HEK293 (cell line): ENCODE measurements around the gene ENO2.
A peak's percentile ranks its signal among the peaks of the same experiment; 100 is the strongest.

ENCODE experiments used
- FEZF1 ChIP-seq: fragments of 450-650 bp; formaldehyde crosslinking; IDR thresholded peaks from 2 replicates; pipeline ENCODE4 v1.5.1; 2016; ENCODE audit warnings: missing biosample characterization, missing genetic modification characterization
- IKZF3 ChIP-seq: fragments of 450-650 bp; IDR thresholded peaks from 2 replicates; pipeline ENCODE4 v1.5.0; 2018; ENCODE audit warnings: missing biosample characterization, mild to moderate bottlenecking, missing genetic modification characterization, moderate library complexity
- MEIS1 ChIP-seq: sonication (generic); formaldehyde crosslinking; IDR thresholded peaks from 2 replicates; pipeline ENCODE4 v1.8.1; 2022; ENCODE audit warnings: missing genetic modification reagents, mild to moderate bottlenecking, borderline replicate concordance
- PRDM1 ChIP-seq: fragments of 450-650 bp; formaldehyde crosslinking; IDR thresholded peaks from 2 replicates; pipeline ENCODE4; 2016; ENCODE audit warnings: missing biosample characterization, missing genetic modification characterization
- TRIM28 ChIP-seq: IDR thresholded peaks from 2 replicates; pipeline ENCODE4 v1.6.1; 2011; ENCODE audit warnings: low read length, control low read depth, borderline replicate concordance
- ZBTB1 ChIP-seq: fragments of 450-650 bp; formaldehyde crosslinking; IDR thresholded peaks from 2 replicates; pipeline ENCODE4 v1.5.1; 2016; ENCODE audit warnings: missing biosample characterization, missing genetic modification characterization
- ZBTB20 ChIP-seq: fragments of 450-650 bp; formaldehyde crosslinking; IDR thresholded peaks from 2 replicates; pipeline ENCODE4 v1.5.1; 2016; ENCODE audit warnings: missing biosample characterization, missing genetic modification characterization
- ZBTB21 ChIP-seq: fragments of 450-650 bp; formaldehyde crosslinking; IDR thresholded peaks from 2 replicates; pipeline ENCODE4 v1.5.1; 2017; ENCODE audit warnings: missing biosample characterization, missing genetic modification characterization
- ZBTB7A ChIP-seq: fragments of 450-650 bp; formaldehyde crosslinking; IDR thresholded peaks from 2 replicates; pipeline ENCODE4 v1.5.1; 2016; ENCODE audit warnings: low read depth, missing biosample characterization, missing genetic modification characterization
- ZFHX2 ChIP-seq: fragments of 450-650 bp; formaldehyde crosslinking; conservative IDR thresholded peaks from 2 replicates; pipeline ENCODE4 v1.5.1; 2016; ENCODE audit warnings: missing biosample characterization, missing genetic modification characterization
- ZFP37 ChIP-seq: fragments of 450-650 bp; formaldehyde crosslinking; IDR thresholded peaks from 2 replicates; pipeline ENCODE4 v1.5.1; 2016; ENCODE audit warnings: missing biosample characterization, missing genetic modification characterization
- ZNF10 ChIP-seq: fragments of 450-650 bp; formaldehyde crosslinking; IDR thresholded peaks from 2 replicates; pipeline ENCODE4 v1.5.1; 2017; ENCODE audit warnings: missing biosample characterization, missing genetic modification characterization
- ZNF169 ChIP-seq: fragments of 450-650 bp; formaldehyde crosslinking; IDR thresholded peaks from 2 replicates; pipeline ENCODE4 v1.5.1; 2016; ENCODE audit warnings: missing biosample characterization, missing genetic modification characterization
- ZNF274 ChIP-seq, 2 experiments: fragments of 200-500 bp in 1 of 2; fragments of 450-650 bp in 1 of 2; sonication (Bioruptor generic) in 1 of 2; formaldehyde crosslinking in 1 of 2; IDR thresholded peaks; 2 replicates each; pipeline versions ENCODE4 v1.5.1 to v1.6.1; 2014 to 2016; ENCODE audit warnings: borderline replicate concordance in 1 of 2, inconsistent platforms in 1 of 2, low read length in 1 of 2, missing biosample characterization in 1 of 2, missing genetic modification characterization in 1 of 2
- ZNF404 ChIP-seq: fragments of 450-650 bp; formaldehyde crosslinking; IDR thresholded peaks from 2 replicates; pipeline ENCODE4 v1.5.1; 2017; ENCODE audit warnings: missing biosample characterization, missing genetic modification characterization
- ZNF433 ChIP-seq: fragments of 450-650 bp; formaldehyde crosslinking; IDR thresholded peaks from 2 replicates; pipeline ENCODE4 v1.5.1; 2016; ENCODE audit warnings: missing biosample characterization, missing genetic modification characterization, low read depth
- ZNF501 ChIP-seq: fragments of 450-650 bp; formaldehyde crosslinking; IDR thresholded peaks from 2 replicates; pipeline ENCODE4 v1.5.1; 2016; ENCODE audit warnings: missing biosample characterization, missing genetic modification characterization
- ZNF529 ChIP-seq: fragments of 450-650 bp; formaldehyde crosslinking; IDR thresholded peaks from 2 replicates; pipeline ENCODE4 v1.5.1; 2017; ENCODE audit warnings: missing genetic modification characterization, missing biosample characterization; ENCODE audit not compliant: insufficient replicate concordance
- ZNF548 ChIP-seq: fragments of 450-650 bp; formaldehyde crosslinking; IDR thresholded peaks from 2 replicates; pipeline ENCODE4 v1.5.1; 2016; ENCODE audit warnings: missing biosample characterization, missing genetic modification characterization
- ZNF585B ChIP-seq: fragments of 450-650 bp; formaldehyde crosslinking; IDR thresholded peaks from 2 replicates; pipeline ENCODE4 v1.5.1; 2016; ENCODE audit warnings: missing biosample characterization, missing genetic modification characterization
- ZNF610 ChIP-seq: fragments of 450-650 bp; formaldehyde crosslinking; IDR thresholded peaks from 2 replicates; pipeline ENCODE4 v1.5.1; 2016; ENCODE audit warnings: missing biosample characterization, missing genetic modification characterization, borderline replicate concordance
- ZNF623 ChIP-seq: fragments of 450-650 bp; formaldehyde crosslinking; IDR thresholded peaks from 2 replicates; pipeline ENCODE4 v1.5.1; 2016; ENCODE audit warnings: missing biosample characterization, missing genetic modification characterization
- ZNF629 ChIP-seq: fragments of 450-650 bp; formaldehyde crosslinking; IDR thresholded peaks from 2 replicates; pipeline ENCODE4 v1.5.1; 2017; ENCODE audit warnings: missing biosample characterization, missing genetic modification characterization
- ZNF664 ChIP-seq: fragments of 450-650 bp; formaldehyde crosslinking; IDR thresholded peaks from 2 replicates; pipeline ENCODE4 v1.5.1; 2016; ENCODE audit warnings: missing biosample characterization, missing genetic modification characterization
- ZNF707 ChIP-seq: fragments of 450-650 bp; formaldehyde crosslinking; IDR thresholded peaks from 2 replicates; pipeline ENCODE4 v1.5.1; 2016; ENCODE audit warnings: missing biosample characterization, missing genetic modification characterization
- ZNF747 ChIP-seq: fragments of 450-650 bp; formaldehyde crosslinking; IDR thresholded peaks from 2 replicates; pipeline ENCODE4 v1.5.1; 2016; ENCODE audit warnings: missing biosample characterization, missing genetic modification characterization
- ZNF830 ChIP-seq: fragments of 450-650 bp; IDR thresholded peaks from 2 replicates; pipeline ENCODE4 v1.5.0; 2018; ENCODE audit warnings: missing biosample characterization, missing genetic modification characterization, low read depth, mild to moderate bottlenecking, moderate library complexity
- ZNF843 ChIP-seq: fragments of 450-650 bp; formaldehyde crosslinking; IDR thresholded peaks from 2 replicates; pipeline ENCODE4 v1.5.1; 2016; ENCODE audit warnings: missing biosample characterization, missing genetic modification characterization
- TF ChIP-seq, protein P1 (sequence below): fragments of 450-650 bp; formaldehyde crosslinking; IDR thresholded peaks from 2 replicates; pipeline ENCODE4 v1.5.1; 2016; ENCODE audit warnings: missing biosample characterization, missing genetic modification characterization
- TF ChIP-seq, protein P2 (sequence below): fragments of 450-650 bp; formaldehyde crosslinking; IDR thresholded peaks from 2 replicates; pipeline ENCODE4 v1.5.1; 2016; ENCODE audit warnings: missing biosample characterization, missing genetic modification characterization
- TF ChIP-seq, protein P3 (sequence below): fragments of 450-650 bp; formaldehyde crosslinking; IDR thresholded peaks from 2 replicates; pipeline ENCODE4 v1.5.1; 2016; ENCODE audit warnings: missing biosample characterization, missing genetic modification characterization
- TF ChIP-seq, protein P4 (sequence below): fragments of 450-650 bp; formaldehyde crosslinking; optimal IDR thresholded peaks from 2 replicates; pipeline ENCODE3; 2016; ENCODE audit warnings: missing biosample characterization, mild to moderate bottlenecking, missing genetic modification characterization
- TF ChIP-seq, protein P5 (sequence below): fragments of 450-650 bp; formaldehyde crosslinking; IDR thresholded peaks from 2 replicates; pipeline ENCODE4 v1.5.1; 2017; ENCODE audit warnings: missing biosample characterization, missing genetic modification characterization
- TF ChIP-seq, protein P6 (sequence below): fragments of 450-650 bp; formaldehyde crosslinking; IDR thresholded peaks from 2 replicates; pipeline ENCODE4 v1.5.1; 2016; ENCODE audit warnings: missing biosample characterization, missing genetic modification characterization

The ENO2 gene

DNA sequence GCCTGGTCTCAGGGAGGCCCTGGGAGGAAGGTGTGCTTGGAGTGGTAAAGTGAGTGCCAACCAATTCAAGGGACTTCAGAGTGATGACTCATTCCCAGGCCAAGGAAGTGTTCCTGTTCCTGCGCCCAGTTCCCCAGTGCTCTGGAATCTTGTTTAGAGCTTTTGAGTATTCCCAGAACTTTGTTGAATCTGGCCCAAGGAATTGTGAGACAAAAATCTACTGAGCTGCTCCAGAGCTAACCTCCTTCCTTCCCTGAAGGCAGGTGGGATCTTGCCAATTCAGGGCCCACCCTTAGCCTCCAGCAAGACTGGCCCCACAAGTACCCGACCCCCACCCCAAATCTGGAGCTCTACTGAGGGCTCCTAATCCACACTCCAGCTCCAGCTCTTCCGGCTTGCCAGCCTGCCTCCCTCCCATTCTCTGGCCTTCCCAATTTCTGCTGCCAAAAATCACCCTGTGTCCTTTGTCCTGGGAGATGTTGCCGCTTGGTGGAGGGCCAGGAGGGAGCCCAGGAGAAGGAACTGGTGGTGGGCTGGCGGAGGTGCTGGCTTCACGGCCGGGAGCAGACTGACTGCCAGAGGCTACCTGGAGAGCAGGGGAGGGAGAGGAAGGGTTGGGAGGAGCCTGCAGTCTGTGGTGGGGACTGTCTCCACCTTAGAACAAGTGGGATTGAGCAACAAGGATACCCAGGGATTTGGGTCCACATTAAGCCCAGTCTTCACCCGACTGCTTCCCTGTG, 11.3 kb downstream of the ENO2 start (continued):
- 0 out of 2 replicates have a peak, but pooled peaks have one; percentile 8 for TF ChIP-seq ZFHX2 (tag by site-specific recombination)
- TF ChIP-seq ZFP37 (tag by site-specific recombination) = peak; percentile 82; the same call in 1 of the 2 replicates
- TF ChIP-seq FEZF1 (tag by site-specific recombination) = no peak
- TF ChIP-seq, protein P1, sequence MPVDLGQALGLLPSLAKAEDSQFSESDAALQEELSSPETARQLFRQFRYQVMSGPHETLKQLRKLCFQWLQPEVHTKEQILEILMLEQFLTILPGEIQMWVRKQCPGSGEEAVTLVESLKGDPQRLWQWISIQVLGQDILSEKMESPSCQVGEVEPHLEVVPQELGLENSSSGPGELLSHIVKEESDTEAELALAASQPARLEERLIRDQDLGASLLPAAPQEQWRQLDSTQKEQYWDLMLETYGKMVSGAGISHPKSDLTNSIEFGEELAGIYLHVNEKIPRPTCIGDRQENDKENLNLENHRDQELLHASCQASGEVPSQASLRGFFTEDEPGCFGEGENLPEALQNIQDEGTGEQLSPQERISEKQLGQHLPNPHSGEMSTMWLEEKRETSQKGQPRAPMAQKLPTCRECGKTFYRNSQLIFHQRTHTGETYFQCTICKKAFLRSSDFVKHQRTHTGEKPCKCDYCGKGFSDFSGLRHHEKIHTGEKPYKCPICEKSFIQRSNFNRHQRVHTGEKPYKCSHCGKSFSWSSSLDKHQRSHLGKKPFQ (tag by site-specific recombination) = no peak
- no peak for TF ChIP-seq MEIS1
- TF ChIP-seq TRIM28 = no peak
- TF ChIP-seq IKZF3 (tag by site-specific recombination) = peak; percentile 62
- TF ChIP-seq ZBTB7A = peak; percentile 83; the same call in 1 of the 2 replicates
- no peak for TF ChIP-seq ZBTB1 (tag by site-specific recombination)
- no peak for TF ChIP-seq ZNF747 (tag by site-specific recombination)
- no peak for TF ChIP-seq ZNF169 (tag by site-specific recombination)
- TF ChIP-seq ZBTB21 (tag by site-specific recombination) = 0 out of 2 replicates have a peak, but pooled peaks have one; percentile 13
- TF ChIP-seq ZNF529 = no peak
- TF ChIP-seq ZNF501 (tag by site-specific recombination) = peak; percentile 76
- TF ChIP-seq, protein P2, sequence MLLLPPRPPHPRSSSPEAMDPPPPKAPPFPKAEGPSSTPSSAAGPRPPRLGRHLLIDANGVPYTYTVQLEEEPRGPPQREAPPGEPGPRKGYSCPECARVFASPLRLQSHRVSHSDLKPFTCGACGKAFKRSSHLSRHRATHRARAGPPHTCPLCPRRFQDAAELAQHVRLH (tag by site-specific recombination) = 0 out of 2 replicates have a peak, but pooled peaks have one; percentile 12
- TF ChIP-seq ZNF843 (tag by site-specific recombination) = no peak
- TF ChIP-seq, protein P3, sequence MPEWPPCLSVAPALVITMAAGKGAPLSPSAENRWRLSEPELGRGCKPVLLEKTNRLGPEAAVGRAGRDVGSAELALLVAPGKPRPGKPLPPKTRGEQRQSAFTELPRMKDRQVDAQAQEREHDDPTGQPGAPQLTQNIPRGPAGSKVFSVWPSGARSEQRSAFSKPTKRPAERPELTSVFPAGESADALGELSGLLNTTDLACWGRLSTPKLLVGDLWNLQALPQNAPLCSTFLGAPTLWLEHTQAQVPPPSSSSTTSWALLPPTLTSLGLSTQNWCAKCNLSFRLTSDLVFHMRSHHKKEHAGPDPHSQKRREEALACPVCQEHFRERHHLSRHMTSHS (tag by site-specific recombination) = no peak
- TF ChIP-seq ZNF585B (tag by site-specific recombination) = no peak
- TF ChIP-seq PRDM1 (tag by site-specific recombination) = no peak
- no peak for TF ChIP-seq ZNF610 (tag by site-specific recombination)
- peak; percentile 16; the same call in 1 of the 2 replicates for TF ChIP-seq ZNF623 (tag by site-specific recombination)
- TF ChIP-seq ZNF10 (tag by site-specific recombination) = peak; percentile 42
- no peak for TF ChIP-seq ZNF664
- no peak for TF ChIP-seq ZNF404 (tag by site-specific recombination)
- no peak for TF ChIP-seq ZNF548 (tag by site-specific recombination)
- TF ChIP-seq ZBTB20 (tag by site-specific recombination) = peak; percentile 85
- TF ChIP-seq, protein P4, sequence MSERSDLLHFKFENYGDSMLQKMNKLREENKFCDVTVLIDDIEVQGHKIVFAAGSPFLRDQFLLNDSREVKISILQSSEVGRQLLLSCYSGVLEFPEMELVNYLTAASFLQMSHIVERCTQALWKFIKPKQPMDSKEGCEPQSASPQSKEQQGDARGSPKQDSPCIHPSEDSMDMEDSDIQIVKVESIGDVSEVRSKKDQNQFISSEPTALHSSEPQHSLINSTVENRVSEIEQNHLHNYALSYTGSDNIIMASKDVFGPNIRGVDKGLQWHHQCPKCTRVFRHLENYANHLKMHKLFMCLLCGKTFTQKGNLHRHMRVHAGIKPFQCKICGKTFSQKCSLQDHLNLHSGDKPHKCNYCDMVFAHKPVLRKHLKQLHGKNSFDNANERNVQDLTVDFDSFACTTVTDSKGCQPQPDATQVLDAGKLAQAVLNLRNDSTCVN (tag by site-specific recombination) = peak; percentile 32
- TF ChIP-seq, protein P5, sequence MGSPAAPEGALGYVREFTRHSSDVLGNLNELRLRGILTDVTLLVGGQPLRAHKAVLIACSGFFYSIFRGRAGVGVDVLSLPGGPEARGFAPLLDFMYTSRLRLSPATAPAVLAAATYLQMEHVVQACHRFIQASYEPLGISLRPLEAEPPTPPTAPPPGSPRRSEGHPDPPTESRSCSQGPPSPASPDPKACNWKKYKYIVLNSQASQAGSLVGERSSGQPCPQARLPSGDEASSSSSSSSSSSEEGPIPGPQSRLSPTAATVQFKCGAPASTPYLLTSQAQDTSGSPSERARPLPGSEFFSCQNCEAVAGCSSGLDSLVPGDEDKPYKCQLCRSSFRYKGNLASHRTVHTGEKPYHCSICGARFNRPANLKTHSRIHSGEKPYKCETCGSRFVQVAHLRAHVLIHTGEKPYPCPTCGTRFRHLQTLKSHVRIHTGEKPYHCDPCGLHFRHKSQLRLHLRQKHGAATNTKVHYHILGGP (tag by site-specific recombination) = peak; percentile 16; the same call in 1 of the 2 replicates
- TF ChIP-seq ZNF629 (tag by site-specific recombination) = peak; percentile 75
- TF ChIP-seq ZNF274 (IDR thresholded peaks at IDR 0.05; ENCODE audit: low read length) = no peak
- no peak; the same call in 1 of the 2 replicates for TF ChIP-seq ZNF274 (tag by site-specific recombination; IDR thresholded peaks at IDR 0.05; ENCODE audit: borderline replicate concordance)
- TF ChIP-seq ZNF830 = no peak
- TF ChIP-seq, protein P6, sequence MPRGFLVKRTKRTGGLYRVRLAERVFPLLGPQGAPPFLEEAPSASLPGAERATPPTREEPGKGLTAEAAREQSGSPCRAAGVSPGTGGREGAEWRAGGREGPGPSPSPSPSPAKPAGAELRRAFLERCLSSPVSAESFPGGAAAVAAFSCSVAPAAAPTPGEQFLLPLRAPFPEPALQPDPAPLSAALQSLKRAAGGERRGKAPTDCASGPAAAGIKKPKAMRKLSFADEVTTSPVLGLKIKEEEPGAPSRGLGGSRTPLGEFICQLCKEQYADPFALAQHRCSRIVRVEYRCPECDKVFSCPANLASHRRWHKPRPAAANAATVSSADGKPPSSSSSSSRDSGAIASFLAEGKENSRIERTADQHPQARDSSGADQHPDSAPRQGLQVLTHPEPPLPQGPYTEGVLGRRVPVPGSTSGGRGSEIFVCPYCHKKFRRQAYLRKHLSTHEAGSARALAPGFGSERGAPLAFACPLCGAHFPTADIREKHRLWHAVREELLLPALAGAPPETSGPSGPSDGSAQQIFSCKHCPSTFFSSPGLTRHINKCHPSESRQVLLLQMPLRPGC (tag by site-specific recombination) = peak; percentile 96
- TF ChIP-seq ZNF433 (tag by site-specific recombination) = no peak
- TF ChIP-seq ZNF707 = no peak
